Stimulated activated effector memory CD8-positive, alpha-beta T cell treated with anti-CD3 and anti-CD28 coated beads, Interleukin-12 subunit alpha, Interleukin-12 subunit beta, amount 100 ng/mL, for 72 hours (primary cell): Measurements from ENCODE around the gene FTSJ3.

Experiments used
- ATAC-seq: fragments of 150-1000 bp; cut with Tn5 transposase; 2 replicates; pipeline ENCODE4 v1.10.0; 2021
- DNase-seq, 2 donors: peaks; one replicate each; pipeline ENCODE4 v3.0.0; 2021 to 2022; ENCODE audit warnings: low spot score in 2 of 2
- H3K27ac Mint-ChIP-seq: one replicate; pipeline ENCODE4 v1.8.0; 2022; ENCODE audit warnings: mild to moderate bottlenecking, mixed read lengths
- H3K36me3 Mint-ChIP-seq: one replicate; pipeline ENCODE4 v1.8.0; 2022; ENCODE audit warnings: mild to moderate bottlenecking, mixed read lengths
- H3K4me1 Mint-ChIP-seq: one replicate; pipeline ENCODE4 v1.8.0; 2022; ENCODE audit warnings: mixed read lengths
- H3K4me3 Mint-ChIP-seq: one replicate; pipeline ENCODE4 v1.8.0; 2022; ENCODE audit warnings: mild to moderate bottlenecking, mixed read lengths
- H3K9me3 Mint-ChIP-seq: one replicate; pipeline ENCODE4 v1.8.0; 2022; ENCODE audit warnings: mixed read lengths

Gene FTSJ3

DNA sequence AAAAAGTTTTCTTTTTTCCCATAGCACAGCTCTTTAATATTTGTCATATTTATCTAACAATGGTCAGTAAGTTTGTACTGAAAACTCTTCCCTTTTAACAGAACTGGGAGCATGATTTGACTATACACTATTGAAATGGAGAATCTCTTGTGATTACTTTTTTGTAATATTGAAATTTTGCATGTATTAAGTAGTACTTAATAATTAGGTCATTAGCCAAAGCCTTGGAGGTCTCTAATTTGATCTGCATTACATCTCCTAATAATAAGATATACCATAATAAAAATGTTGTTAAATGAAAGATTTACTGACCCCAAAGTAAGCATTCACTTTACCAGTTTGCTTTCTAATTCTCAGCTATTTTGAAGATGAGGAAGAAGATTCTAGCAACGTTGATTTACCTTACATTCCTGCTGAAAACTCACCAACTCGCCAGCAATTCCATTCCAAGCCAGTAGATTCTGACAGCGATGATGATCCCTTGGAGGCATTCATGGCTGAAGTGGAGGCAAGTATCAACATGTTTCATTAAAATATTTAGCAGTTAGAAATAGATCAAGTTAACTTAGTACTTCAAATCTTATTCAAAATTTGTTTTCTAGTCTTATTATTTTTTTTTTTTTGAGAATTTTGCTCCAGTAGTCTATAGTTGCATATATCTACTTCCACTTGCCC is 35.3 kb downstream of the FTSJ3 start:
- no peaks in the 10 kb centered on the region for H3K9me3 Mint-ChIP-seq
- H3K4me1 Mint-ChIP-seq: no peaks in the 10 kb centered on the region
- H3K4me3 Mint-ChIP-seq: no peak overlapping the region
- DNase-seq (no peak), ATAC-seq (no peak)
- H3K36me3 Mint-ChIP-seq: peaks cover 99% of the 10 kb centered on the region
- no peak overlapping the region for H3K27ac Mint-ChIP-seq

DNA sequence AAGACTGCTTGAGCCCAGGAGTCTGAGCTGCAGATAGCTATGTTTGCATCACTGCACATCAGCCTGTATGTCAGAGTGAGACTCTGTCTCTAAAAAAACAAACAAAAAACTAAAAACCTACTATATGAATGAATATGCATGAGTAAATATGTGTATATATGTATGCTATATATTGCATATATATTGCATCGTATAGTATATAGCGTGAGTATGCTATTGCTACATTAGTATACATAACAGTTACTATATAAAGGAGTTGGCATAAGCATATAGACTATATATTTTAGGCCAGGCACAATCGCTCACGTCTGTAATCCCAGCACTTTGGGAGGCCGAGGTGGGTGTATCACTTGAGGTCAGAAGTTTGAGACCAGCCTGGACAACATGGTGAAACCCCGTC is 37.4 kb downstream of the FTSJ3 start:
- Mint-ChIP-seq H3K27ac (no peak overlapping the region), H3K4me3 (no peak overlapping the region), H3K9me3 (no peaks in the 10 kb centered on the region), H3K4me1 (peaks cover 6% of the 10 kb centered on the region), H3K36me3 (peaks cover 99% of the 10 kb centered on the region)
- DNase-seq (no peak), ATAC-seq (no peak)

DNA sequence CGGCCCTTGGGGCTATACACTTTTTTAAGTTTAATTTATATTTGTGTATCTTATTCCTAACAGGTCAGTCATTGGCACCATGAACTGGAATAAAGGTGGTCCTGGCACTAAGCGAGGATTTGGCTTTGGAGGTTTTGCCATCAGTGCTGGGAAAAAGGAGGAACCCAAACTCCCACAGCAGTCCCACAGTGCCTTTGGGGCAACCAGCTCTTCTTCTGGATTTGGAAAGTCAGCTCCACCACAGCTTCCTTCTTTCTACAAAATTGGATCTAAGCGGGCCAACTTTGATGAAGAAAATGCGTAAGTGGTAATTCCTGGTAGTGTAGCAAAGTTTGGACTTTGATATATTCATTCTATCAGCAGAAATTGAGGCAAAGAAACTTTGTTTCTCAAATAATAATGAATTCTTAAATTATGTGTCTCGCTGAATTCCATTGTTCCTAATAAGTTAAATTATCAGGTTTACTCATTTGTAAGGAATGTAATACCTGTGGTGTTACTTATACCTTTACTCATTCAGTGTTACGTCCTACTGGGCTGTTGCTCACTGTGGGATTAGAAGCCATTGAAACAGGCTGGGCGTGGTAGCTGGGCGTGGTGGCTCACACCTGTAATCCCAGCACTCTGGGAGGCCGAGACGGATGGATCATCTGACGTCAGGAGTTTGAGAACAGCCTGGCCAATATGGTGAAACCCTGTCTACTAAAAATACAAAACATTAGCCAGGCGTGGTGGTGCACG is 40.3 kb downstream of the FTSJ3 start:
- H3K27ac Mint-ChIP-seq: no peak overlapping the region
- DNase-seq (no peak), ATAC-seq (no peak)
- H3K4me3 Mint-ChIP-seq: no peak overlapping the region
- peaks cover 23% of the 10 kb centered on the region for H3K4me1 Mint-ChIP-seq
- no peaks in the 10 kb centered on the region for H3K9me3 Mint-ChIP-seq
- H3K36me3 Mint-ChIP-seq: peaks cover 95% of the 10 kb centered on the region

DNA sequence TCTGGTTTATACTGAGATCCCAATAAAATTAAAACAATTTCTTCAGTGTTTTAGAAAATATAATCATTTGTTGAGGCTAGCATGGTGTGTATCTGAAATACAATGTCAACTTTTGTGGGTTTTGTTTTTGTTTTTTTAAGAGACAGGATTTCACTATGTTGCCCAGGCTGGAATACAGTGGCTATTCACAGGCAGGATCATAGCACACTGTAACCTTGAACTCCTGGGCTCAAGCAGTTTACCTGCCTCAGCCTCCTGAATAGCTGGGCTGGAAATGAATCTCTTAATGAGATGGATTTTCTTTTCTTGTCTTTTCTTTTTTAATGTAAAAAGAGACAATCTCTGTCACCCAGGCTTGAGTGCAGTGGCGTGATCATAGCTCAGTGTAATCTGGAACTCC is 41.3 kb downstream of the FTSJ3 start:
- H3K36me3 Mint-ChIP-seq: peaks cover 95% of the 10 kb centered on the region
- H3K9me3 Mint-ChIP-seq: no peaks in the 10 kb centered on the region
- no peak for DNase-seq
- ATAC-seq: no peak
- H3K4me1 Mint-ChIP-seq: peaks cover 31% of the 10 kb centered on the region
- H3K27ac Mint-ChIP-seq: no peak overlapping the region
- H3K4me3 Mint-ChIP-seq: no peak overlapping the region

DNA sequence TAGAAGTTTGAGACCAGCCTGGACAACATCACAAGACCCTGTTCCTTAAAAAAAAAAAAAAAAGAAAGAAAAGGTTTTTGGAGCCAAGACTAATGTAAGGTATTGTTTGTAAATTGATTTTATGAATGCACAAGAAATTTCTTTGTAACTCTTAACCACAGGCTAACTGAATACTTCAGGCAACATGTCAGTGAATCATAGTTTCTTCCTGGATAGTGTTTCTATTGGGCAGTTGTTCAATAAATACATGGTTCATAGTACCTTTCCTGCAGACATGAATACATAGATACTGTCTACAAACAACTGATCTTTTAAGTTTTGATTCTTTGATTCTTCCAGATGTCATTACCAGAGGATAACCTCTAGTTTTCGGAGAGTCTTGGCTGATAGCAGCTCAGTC is 41.9 kb downstream of the FTSJ3 start:
- Mint-ChIP-seq H3K27ac (no peak overlapping the region), H3K36me3 (peaks cover 96% of the 10 kb centered on the region), H3K4me1 (peaks cover 36% of the 10 kb centered on the region), H3K9me3 (no peaks in the 10 kb centered on the region), H3K4me3 (no peak overlapping the region)
- DNase-seq: no peak
- ATAC-seq: no peak

DNA sequence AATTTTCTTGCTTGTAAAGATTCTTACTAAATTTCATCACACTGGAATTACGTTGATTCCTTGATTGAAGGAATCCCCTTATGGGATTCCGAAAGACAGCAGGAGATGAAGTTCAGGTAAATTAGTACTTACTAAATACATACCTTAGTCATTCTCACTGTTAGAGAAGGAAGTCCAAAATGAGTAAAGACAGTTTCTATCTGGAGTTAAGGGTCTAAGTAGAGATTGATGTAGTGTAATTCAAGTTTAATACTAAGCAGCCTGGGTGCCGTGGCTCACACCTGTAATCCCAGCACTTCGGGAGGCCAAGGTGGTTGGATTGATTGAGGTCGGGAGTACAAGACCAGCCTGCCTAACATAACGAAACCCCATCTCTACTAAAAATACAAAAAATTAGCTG is 43.9 kb downstream of the FTSJ3 start:
- H3K4me1 Mint-ChIP-seq: peaks cover 49% of the 10 kb centered on the region
- peak overlapping the region; percentile 4 for H3K27ac Mint-ChIP-seq
- DNase-seq: no peak
- peak; percentile 63 for ATAC-seq
- no peak overlapping the region for H3K4me3 Mint-ChIP-seq
- peaks cover 95% of the 10 kb centered on the region for H3K36me3 Mint-ChIP-seq
- H3K9me3 Mint-ChIP-seq: no peaks in the 10 kb centered on the region

DNA sequence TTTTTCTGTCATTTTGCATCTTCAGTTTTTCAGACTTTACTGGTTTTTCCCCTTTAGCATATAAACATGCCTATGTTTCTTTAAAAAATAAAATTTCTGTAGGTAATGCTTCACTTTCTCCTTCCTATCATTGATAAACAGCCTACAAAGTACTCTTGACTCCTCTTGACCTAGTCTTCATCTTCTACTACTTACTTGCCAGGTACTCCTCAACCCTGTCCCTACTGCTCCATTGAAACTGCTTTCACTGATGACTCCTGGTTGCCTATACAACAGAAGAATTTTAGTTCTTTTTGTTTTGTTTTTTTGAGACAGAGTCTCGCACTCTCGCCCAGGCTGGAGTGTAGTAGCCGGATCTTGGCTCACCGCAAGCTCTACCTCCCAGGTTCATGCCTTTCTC is 46.5 kb downstream of the FTSJ3 start:
- no peaks in the 10 kb centered on the region for H3K9me3 Mint-ChIP-seq
- no peak overlapping the region for H3K4me3 Mint-ChIP-seq
- DNase-seq (no peak), ATAC-seq (no peak)
- H3K36me3 Mint-ChIP-seq: peaks cover 95% of the 10 kb centered on the region
- peaks cover 66% of the 10 kb centered on the region for H3K4me1 Mint-ChIP-seq
- H3K27ac Mint-ChIP-seq: peak overlapping the region; percentile 9

DNA sequence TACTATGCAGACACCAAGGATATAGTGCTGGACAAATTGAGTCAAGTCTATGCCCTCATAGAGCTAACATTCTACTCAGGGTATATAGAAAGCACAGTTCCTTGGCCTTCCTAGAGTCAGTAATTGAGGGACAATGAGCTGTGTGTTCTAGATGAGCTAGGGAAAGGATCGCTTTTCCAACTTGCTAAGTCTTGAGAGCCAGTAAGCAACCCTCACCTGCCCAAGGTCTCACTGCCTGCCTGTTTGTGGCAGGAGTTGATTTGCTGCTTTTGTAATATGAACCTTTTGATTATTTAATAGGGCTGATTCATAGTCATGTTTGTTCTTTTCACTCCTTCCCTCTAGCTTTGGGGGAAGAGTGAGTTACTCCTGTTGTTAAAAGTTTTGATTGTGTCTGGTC is 47.0 kb downstream of the FTSJ3 start:
- H3K9me3 Mint-ChIP-seq: no peaks in the 10 kb centered on the region
- peak overlapping the region; percentile 77 for H3K27ac Mint-ChIP-seq
- peaks cover 95% of the 10 kb centered on the region for H3K36me3 Mint-ChIP-seq
- ATAC-seq (no peak), DNase-seq (no peak)
- H3K4me1 Mint-ChIP-seq: peaks cover 66% of the 10 kb centered on the region
- H3K4me3 Mint-ChIP-seq: no peak overlapping the region

DNA sequence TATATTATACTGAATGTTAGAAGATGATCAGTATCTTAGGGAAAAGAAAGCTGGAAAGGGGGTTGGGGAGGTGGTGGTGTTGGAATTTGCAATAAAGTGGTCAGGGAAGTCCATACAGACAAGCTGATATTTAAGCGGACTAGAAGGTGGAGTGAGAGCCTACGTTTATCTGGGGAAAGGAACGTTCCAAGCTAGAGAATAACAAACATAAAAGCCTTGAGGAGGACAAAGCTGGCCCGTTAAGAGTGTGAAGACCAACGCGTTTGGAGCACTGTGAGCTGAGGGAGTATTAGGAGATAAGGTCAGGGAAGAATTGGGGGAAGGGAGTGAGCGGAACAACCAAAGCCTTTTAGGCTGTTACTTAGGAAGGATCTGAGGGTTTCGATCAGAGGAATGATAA is 52.0 kb downstream of the FTSJ3 start:
- ATAC-seq (no peak), DNase-seq (no peak)
- Mint-ChIP-seq H3K27ac (peak overlapping the region; percentile 98), H3K9me3 (no peaks in the 10 kb centered on the region), H3K36me3 (peaks cover 91% of the 10 kb centered on the region), H3K4me3 (peak overlapping the region; percentile 94), H3K4me1 (peaks cover 48% of the 10 kb centered on the region)

DNA sequence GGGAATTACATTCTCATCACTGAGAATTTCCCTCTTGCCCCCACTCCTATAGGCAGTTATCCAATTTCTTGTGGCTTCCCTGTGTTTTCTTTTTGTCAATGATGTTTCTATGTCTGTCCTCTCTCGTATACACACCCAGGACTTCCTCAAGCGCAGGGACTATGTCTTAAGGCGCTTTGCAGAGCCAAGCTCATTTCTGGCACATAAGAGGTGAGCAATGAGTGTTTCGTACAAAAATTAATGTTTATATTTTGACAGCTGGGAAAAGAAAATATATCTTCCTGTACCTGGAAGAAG is 52.5 kb downstream of the FTSJ3 start:
- ATAC-seq (no peak), DNase-seq (no peak)
- peak overlapping the region; percentile 94 for H3K4me3 Mint-ChIP-seq
- no peaks in the 10 kb centered on the region for H3K9me3 Mint-ChIP-seq
- peaks cover 88% of the 10 kb centered on the region for H3K36me3 Mint-ChIP-seq
- H3K27ac Mint-ChIP-seq: peak overlapping the region; percentile 98
- peaks cover 48% of the 10 kb centered on the region for H3K4me1 Mint-ChIP-seq

DNA sequence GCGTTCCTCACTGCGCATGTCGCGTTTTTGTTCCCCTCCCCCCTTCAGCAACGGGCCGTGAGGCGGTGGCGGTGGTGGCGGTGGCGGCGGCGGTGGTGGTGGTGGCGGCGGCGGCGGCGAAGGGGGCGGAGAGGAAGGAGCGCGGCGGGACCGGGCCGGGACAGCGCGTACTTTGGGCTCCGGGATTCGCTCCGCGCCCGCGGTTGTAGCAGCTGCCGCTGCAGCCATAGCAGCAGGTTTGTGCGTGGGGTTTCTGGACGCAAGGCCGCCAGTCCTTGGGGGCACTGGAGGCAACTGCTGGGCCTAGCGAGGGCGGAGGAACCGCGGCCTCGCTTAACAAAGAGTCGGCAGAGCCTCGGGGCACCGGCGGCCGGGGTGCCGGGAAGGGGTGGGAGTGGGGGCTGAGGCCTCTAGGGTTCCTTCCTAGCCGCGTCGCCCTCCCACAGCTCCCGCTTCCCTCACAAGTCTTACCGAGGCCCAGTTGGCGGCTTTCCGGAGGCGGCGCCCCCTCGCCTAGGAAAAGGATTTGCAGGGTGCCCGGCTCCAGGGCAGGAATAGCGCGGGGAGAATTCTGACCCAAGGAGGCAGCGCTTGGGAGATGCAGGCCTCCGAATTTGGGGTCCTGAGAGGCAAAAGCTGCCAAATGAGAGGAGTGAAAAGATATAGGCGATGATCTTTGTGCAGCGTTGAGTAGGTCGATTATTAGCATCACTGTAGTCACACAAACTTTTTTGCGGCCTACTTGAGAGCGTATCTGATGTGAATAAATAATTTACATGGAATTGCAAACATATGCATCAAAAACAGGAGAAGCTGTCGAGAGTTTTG is 53.1 kb downstream of the FTSJ3 start, which contains the start of gene DDX42:
TSS of gene DDX42 (plus strand) at position 30 of the 828 bp plus-strand sequence. CDS start 12,880 bp downstream, outside the sequence.
- no peak for DNase-seq
- ATAC-seq: peak; percentile 17
- Mint-ChIP-seq H3K4me1 (peaks cover 42% of the 10 kb centered on the region), H3K9me3 (no peaks in the 10 kb centered on the region), H3K27ac (peak within 1 kb of the TSS; percentile 98), H3K36me3 (peaks cover 88% of the 10 kb centered on the region), H3K4me3 (peak within 1 kb of the TSS; percentile 94)

DNA sequence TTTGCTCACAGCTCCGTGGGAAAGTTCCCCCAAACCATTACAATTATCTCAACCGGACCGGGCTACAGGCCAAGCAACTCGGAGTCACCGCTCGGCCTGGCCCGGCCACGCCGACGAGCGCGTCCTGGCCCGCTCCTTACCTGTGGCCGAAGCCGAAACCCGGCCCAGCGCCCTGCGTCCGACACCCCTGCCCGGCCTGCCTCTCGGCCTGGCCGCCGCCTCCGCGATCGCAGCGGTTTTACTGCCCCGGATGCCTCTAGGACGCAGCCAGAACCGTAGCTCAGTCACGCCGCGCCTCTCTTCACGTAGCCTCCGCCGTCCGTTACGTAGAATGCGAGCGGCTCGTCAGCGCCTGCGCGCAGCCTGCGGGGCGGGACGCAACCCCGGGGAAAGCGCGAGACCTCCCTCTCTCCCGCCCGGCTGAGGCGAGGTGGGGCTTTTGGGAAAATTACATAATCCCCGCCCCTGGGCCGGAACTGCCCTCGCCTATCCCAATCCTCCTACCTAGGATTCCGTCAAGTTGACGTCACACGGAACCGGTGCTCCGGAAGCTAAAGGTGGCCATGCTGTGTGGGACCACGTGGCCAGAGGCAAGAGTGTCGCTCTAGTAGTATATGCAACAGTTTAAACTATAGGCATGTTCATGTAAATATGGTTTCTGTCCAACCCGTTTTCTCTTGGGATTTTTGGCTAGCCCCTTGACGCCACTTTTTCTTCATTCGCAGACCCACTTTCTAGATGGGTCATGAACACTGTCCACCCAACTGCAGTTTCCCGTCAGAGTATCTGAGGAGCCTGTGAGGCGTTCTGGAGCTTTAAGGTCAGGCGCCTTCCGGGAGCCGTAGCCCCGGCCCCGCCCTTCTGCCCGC is 54.0 kb downstream of the FTSJ3 start, which contains the start of gene CCDC47:
TSS of gene CCDC47 (minus strand) at position 326 of the 869 bp plus-strand sequence. CDS start 7,422 bp downstream, outside the sequence.
- ATAC-seq (peak; percentile 93), DNase-seq (peak; percentile 97 to 99)
- Mint-ChIP-seq H3K27ac (peak within 1 kb of the TSS; percentile 98), H3K36me3 (peaks cover 88% of the 10 kb centered on the region), H3K4me3 (peak within 1 kb of the TSS; percentile 94), H3K9me3 (no peaks in the 10 kb centered on the region), H3K4me1 (peaks cover 40% of the 10 kb centered on the region)

DNA sequence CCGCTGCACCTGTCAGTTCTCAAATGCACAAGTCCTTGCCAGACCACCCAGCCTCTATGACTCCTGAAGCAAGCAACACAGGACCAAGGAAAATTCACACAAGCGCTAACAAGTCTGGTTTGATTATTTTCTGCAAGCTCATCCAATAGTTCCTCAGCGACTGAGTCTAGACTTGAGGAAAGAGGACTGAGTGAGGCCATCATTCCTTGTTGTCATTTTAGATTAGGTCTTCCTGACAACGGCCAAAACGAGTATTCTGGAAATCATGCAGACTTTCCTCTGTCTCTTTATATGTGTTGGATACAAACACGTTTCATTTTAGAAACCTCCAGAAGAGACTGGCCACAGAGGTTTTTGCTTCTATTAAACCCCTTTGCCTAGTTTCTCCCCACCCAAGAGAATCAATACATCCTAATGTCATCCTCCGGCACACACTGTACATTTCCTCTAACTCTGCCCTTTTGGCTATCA is 54.6 kb downstream of the FTSJ3 start:
- DNase-seq (no peak), ATAC-seq (no peak)
- peak overlapping the region; percentile 94 for H3K4me3 Mint-ChIP-seq
- peaks cover 88% of the 10 kb centered on the region for H3K36me3 Mint-ChIP-seq
- peak overlapping the region; percentile 98 for H3K27ac Mint-ChIP-seq
- no peaks in the 10 kb centered on the region for H3K9me3 Mint-ChIP-seq
- H3K4me1 Mint-ChIP-seq: peaks cover 40% of the 10 kb centered on the region
